GM06990 (cell line): ENCODE measurements around the gene PM20D2.

ENCODE experiments used
- DNase-seq: peaks from one replicate; pipeline ENCODE4 v3.0.0-alpha.2; 2011; ENCODE audit not compliant: insufficient read length; ENCODE audit errors: extremely low read depth
- H3K27me3 ChIP-seq: replicated peaks from 2 replicates; pipeline ENCODE4 v1.6.0; 2011; ENCODE audit warnings: low read length; ENCODE audit not compliant: control insufficient read depth, insufficient read depth
- H3K36me3 ChIP-seq: 2 replicates; pipeline ENCODE4 v1.5.1; 2011; ENCODE audit warnings: low read length; ENCODE audit not compliant: control insufficient read depth, insufficient read depth
- H3K4me3 ChIP-seq: replicated peaks from 2 replicates; pipeline ENCODE4 v1.5.1; 2011; ENCODE audit warnings: low read depth, mild to moderate bottlenecking, control low read depth, low read length
- CTCF ChIP-seq: IDR thresholded peaks from 2 replicates; pipeline ENCODE4 v1.5.1; 2011; ENCODE audit warnings: low read length, control low read depth, mild to moderate bottlenecking, inconsistent platforms; ENCODE audit not compliant: insufficient read depth, poor library complexity, severe bottlenecking

Gene PM20D2

DNA sequence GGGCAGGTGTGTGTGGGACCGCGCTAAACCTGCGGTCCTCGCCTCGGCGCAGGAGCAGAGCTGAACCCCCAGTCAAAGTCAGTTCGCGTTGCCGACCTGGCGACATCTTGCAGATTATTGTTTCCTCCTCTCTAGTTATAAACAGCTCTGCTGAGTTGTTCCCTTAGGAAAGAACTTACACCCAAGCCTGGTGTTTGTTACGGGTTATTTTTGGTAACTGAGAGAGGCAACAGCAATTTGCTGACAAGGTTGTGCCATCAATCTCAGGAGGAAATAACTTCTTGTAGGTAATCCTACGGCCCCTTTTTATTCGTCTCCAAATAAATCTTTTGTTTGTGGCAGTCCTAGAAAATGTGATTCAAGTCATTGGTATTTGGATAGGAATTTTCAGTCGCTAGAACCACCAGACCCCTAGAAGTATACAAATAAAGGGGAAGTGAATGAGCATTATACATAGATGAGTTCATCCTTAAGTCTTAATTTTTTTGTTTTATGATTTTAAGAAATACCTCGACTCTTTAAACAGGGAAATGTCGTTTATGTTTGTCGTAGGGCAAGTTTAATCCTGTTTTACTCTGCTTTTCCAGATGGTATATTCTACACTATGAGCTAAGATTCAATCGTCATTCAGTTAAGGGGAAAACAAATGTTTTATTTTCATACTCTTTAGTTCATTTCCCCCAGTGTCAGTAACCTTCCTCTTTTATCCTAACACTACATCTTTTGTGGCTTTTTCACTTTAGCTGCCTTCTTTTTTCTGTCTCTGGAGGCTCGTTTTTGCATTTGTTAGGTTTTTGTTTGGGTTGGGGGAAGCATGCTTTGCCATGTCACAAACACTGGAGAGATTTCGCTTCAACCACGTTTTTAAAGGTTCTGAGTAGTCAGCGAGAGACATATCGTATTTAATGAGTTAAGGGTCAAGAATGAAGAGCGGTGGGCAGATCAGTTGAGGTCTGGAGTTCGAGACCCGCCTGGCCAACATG is 1.2 kb downstream of the PM20D2 start:
- DNase-seq = no peak
- no peak for TF ChIP-seq CTCF
- peak overlapping the region; percentile 76 for H3K4me3 ChIP-seq
- no peaks in the 10 kb centered on the region for H3K27me3 ChIP-seq
- H3K36me3 ChIP-seq = no peaks in the 10 kb centered on the region

DNA sequence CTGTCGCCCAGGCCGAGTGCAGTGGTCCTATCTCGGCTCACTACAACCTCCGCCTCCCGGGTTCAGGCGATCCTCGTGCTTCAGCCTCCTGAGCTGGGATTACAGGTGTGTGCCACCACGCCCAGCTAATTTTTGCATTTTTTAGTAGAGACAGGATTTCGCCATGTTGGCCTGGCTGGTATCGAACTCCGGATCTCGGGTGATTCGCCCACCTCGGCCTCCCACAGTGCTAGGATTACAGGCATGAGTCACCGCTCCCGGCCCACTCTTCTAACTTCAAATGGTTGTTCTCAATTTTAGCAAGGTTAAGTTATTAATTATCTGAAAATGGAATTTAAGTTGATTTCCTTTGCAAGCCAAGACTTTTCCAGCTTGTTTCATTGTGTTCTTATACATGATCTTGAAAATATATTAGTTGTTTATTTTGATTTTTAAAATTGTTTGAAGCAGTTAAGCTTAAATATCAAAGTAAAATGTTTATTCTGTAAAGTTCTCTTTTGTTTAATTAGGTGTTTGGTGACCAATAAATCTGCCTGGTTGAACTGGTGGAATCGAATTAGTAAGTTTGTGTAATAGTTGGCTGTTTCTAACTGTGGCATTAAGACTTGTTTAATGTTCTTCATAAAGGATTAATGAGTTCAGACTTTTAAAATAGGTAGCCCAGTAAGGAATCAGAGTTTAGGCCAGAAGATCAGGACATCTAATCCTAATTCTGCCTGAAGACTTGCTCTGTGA is 2.3 kb downstream of the PM20D2 start:
- Histone ChIP-seq H3K27me3 (no peaks in the 10 kb centered on the region), H3K36me3 (no peaks in the 10 kb centered on the region), H3K4me3 (no peak overlapping the region)
- no peak for TF ChIP-seq CTCF
- no peak for DNase-seq

DNA sequence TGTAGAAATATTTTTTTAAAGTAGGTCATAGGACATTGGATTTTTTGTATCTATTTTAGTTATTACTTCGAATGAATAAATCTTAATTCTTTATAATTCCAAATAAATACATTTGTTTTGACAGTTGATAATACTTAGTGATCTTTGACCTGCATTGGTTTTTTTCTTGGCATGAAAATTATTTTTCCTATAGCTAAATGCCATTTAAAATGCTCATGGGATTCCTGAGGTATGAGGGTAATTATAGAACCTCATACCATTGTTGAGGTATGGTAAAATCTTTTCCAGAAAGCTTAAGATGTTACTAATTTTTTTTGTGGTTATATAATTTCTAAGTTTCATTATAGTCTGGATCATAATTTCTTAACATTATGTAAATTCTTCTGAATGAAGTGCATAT is 8.3 kb downstream of the PM20D2 start:
- no peaks in the 10 kb centered on the region for H3K27me3 ChIP-seq
- no peak for DNase-seq
- no peak overlapping the region for H3K4me3 ChIP-seq
- H3K36me3 ChIP-seq = no peaks in the 10 kb centered on the region
- no peak for TF ChIP-seq CTCF

- H3K36me3 ChIP-seq = no peaks in the 10 kb centered on the region
- H3K4me3 ChIP-seq = no peak overlapping the region
- no peak for TF ChIP-seq CTCF
- DNase-seq = no peak
- no peaks in the 10 kb centered on the region for H3K27me3 ChIP-seq
Observed at GRCh38 chr6:89160331-89161092, 14.7 kb downstream of the PM20D2 start.

DNA sequence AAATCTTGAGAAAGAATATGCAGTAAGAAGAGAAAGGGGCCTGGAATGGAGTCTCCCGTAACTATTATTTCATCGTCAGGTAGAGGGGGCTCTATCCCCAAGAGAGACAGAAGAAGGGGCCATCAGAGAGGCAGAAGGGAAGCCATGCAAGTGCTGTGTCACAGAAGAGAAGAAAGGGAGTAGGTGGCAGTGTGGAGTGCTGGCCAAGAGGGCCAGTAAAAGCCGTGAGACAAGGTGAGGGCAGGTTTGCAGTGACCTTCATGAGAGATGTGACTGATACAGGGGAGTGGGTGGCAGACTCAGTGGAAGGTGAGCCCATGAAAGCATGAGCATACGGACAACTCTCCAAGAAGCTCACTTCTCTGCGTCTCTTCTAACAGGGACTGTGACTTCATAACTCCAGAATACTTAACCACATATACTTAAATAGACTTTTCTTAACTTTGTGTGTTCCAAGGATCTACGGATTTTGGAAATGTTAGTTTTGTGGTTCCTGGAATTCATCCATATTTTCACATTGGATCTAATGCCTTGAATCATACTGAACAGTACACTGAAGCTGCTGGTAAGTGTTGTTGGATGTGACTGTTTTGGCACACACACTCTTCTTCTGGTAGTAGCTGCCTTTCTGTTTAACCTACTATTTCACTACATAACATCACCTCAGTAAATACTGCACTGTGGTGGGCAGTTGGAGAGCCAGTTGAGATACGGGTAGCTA is 15.6 kb downstream of the PM20D2 start:
- Histone ChIP-seq H3K27me3 (no peaks in the 10 kb centered on the region), H3K4me3 (no peak overlapping the region), H3K36me3 (no peaks in the 10 kb centered on the region)
- DNase-seq = no peak
- TF ChIP-seq CTCF = no peak
